ENCODE results near the gene CALM1.

The CALM1 gene

DNA sequence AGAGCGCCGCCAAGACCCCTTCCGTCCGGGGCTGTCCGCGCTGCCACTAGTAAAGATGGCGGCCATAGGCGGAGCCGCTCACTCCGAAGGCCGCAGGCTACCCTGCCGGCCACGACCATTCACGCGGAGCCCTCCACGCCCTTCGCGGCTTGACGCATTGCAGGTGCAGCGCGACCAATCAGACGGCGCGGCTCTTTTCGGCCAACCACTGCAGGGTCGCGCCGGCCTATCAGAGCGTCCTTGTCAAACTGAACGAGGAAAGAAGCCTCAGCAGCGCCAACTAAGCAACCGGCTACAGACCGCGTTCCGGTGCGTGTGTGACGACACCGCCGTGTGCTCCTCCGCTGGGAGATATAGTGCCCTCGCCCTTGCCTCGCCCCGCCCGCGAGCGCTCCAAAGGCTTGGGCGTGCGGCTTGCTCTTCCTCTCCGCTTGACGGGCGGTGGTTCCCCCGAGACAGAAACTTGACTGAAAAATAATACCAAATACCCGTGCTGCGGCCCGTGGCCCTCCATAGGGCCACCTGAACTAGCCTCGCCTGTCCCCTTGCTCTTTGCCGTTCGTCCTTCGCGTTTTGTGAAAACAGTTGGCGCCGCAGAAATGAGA is 13.6 kb upstream of the CALM1 start:
- H3K27me3 ChIP-seq (ENCODE audit: control insufficient read depth, low read length), result no peaks in the 10 kb centered on the region
- peak overlapping the region; percentile 84 for H3K4me3 ChIP-seq (ENCODE audit: low read length)
- no peaks in the 10 kb centered on the region for H3K79me2 ChIP-seq (ENCODE audit: control insufficient read depth, low read length)
- H4K20me1 ChIP-seq (ENCODE audit: control insufficient read depth, insufficient read depth, low read depth, low read length), result no peaks in the 10 kb centered on the region
- 0 out of 2 replicates have a peak, but pooled peaks cover 3% of the 10 kb centered on the region for H3F3A ChIP-seq (ENCODE audit: control insufficient read depth, insufficient read depth)
- H3K4me2 ChIP-seq (ENCODE audit: low read length), result peak overlapping the region; percentile 95
- H3K27ac ChIP-seq (ENCODE audit: low read depth, low read length), result peak overlapping the region; percentile 81
- no peaks in the 10 kb centered on the region for H3K36me3 ChIP-seq (ENCODE audit: control insufficient read depth, low read length)
- peaks cover 27% of the 10 kb centered on the region for H3K4me1 ChIP-seq (ENCODE audit: control insufficient read depth, low read length)
- no peaks in the 10 kb centered on the region for H3K9me2 ChIP-seq (replicated peaks; ENCODE audit: control insufficient read depth, low read length)
- no peak for TF ChIP-seq CTCF (IDR thresholded peaks at IDR 0.05; ENCODE audit: low read depth, low read length, poor library complexity, severe bottlenecking)
- TF ChIP-seq EZH2phosphoT487 (IDR thresholded peaks at IDR 0.05; ENCODE audit: borderline replicate concordance, low read length), result no peak
- H3K9me3 ChIP-seq (ENCODE audit: control insufficient read depth, insufficient read depth, low read length), result no peaks in the 10 kb centered on the region

DNA sequence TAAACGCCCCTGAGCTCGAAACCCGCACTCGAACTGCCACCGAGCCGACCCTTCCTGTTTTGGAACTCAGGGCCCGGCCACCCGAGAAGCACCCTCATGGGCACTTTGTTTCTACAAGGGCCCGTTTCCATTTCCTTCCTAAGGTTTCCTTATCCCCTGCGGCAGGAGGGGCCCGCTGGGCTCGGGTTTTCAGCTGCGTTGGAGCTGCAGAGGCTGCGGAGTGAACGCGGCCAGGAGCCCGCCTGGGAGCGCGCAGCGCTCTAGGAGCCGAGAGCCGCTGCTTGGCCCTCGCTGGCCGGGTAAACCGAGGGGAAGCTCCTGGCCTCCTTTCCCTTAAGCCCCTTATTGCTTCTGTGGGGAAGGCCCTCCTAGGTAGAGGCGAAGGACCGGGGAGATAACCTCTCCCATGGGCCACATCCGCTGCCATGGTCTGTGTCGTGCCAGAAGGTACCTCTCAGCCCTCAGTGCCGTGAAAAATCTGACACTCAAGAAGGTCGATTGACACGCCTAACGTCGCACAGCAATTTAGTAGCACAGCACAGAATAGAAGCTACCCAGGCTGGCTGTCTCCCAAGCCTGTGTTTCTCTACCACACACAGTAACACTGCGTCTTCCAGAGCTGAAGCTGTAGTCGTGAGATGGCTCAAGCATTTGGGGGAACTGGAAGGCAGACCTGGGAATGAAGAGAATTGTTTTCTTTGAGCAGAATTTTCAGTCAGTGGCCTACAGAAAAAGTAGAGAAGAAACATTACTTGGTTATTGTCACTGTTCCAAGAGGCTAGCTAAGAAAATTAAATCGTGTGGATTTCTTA is 12.9 kb upstream of the CALM1 start:
- H3K79me2 ChIP-seq (ENCODE audit: control insufficient read depth, low read length), result no peaks in the 10 kb centered on the region
- no peaks in the 10 kb centered on the region for H4K20me1 ChIP-seq (ENCODE audit: control insufficient read depth, insufficient read depth, low read depth, low read length)
- H3F3A ChIP-seq (ENCODE audit: control insufficient read depth, insufficient read depth), result 0 out of 2 replicates have a peak, but pooled peaks cover 3% of the 10 kb centered on the region
- H3K27me3 ChIP-seq (ENCODE audit: control insufficient read depth, low read length), result no peaks in the 10 kb centered on the region
- H3K27ac ChIP-seq (ENCODE audit: low read depth, low read length), result peak overlapping the region; percentile 73
- H3K4me2 ChIP-seq (ENCODE audit: low read length), result peak overlapping the region; percentile 95
- peak overlapping the region; percentile 84 for H3K4me3 ChIP-seq (ENCODE audit: low read length)
- H3K4me1 ChIP-seq (ENCODE audit: control insufficient read depth, low read length), result peaks cover 27% of the 10 kb centered on the region
- H3K9me3 ChIP-seq (ENCODE audit: control insufficient read depth, insufficient read depth, low read length), result no peaks in the 10 kb centered on the region
- no peaks in the 10 kb centered on the region for H3K36me3 ChIP-seq (ENCODE audit: control insufficient read depth, low read length)
- H3K9me2 ChIP-seq (replicated peaks; ENCODE audit: control insufficient read depth, low read length), result no peaks in the 10 kb centered on the region
- no peak for TF ChIP-seq EZH2phosphoT487 (IDR thresholded peaks at IDR 0.05; ENCODE audit: borderline replicate concordance, low read length)

GRCh38 chr14:90384543-90384911 is 12.3 kb upstream of the CALM1 start:
- H3K36me3 ChIP-seq (ENCODE audit: control insufficient read depth, low read length), result no peaks in the 10 kb centered on the region
- no peaks in the 10 kb centered on the region for H3K9me2 ChIP-seq (replicated peaks; ENCODE audit: control insufficient read depth, low read length)
- H3K27ac ChIP-seq (ENCODE audit: low read depth, low read length), result no peak overlapping the region
- H3K79me2 ChIP-seq (ENCODE audit: control insufficient read depth, low read length), result no peaks in the 10 kb centered on the region
- 0 out of 2 replicates have a peak, but pooled peaks cover 3% of the 10 kb centered on the region for H3F3A ChIP-seq (ENCODE audit: control insufficient read depth, insufficient read depth)
- H4K20me1 ChIP-seq (ENCODE audit: control insufficient read depth, insufficient read depth, low read depth, low read length), result no peaks in the 10 kb centered on the region
- H3K27me3 ChIP-seq (ENCODE audit: control insufficient read depth, low read length), result no peaks in the 10 kb centered on the region
- no peaks in the 10 kb centered on the region for H3K9me3 ChIP-seq (ENCODE audit: control insufficient read depth, insufficient read depth, low read length)
- peaks cover 27% of the 10 kb centered on the region for H3K4me1 ChIP-seq (ENCODE audit: control insufficient read depth, low read length)
- H3K4me2 ChIP-seq (ENCODE audit: low read length), result peak overlapping the region; percentile 95
- peak overlapping the region; percentile 84 for H3K4me3 ChIP-seq (ENCODE audit: low read length)
- TF ChIP-seq EZH2phosphoT487 (IDR thresholded peaks at IDR 0.05; ENCODE audit: borderline replicate concordance, low read length) (no peak), CTCF (IDR thresholded peaks at IDR 0.05; ENCODE audit: low read depth, low read length, poor library complexity, severe bottlenecking) (no peak)

GRCh38 chr14:90386321-90386720 is 10.5 kb upstream of the CALM1 start:
- 0 out of 2 replicates have a peak, but pooled peaks cover 3% of the 10 kb centered on the region for H3F3A ChIP-seq (ENCODE audit: control insufficient read depth, insufficient read depth)
- TF ChIP-seq EZH2phosphoT487 (IDR thresholded peaks at IDR 0.05; ENCODE audit: borderline replicate concordance, low read length) (no peak), CTCF (IDR thresholded peaks at IDR 0.05; ENCODE audit: low read depth, low read length, poor library complexity, severe bottlenecking) (no peak)
- peaks cover 24% of the 10 kb centered on the region for H3K4me1 ChIP-seq (ENCODE audit: control insufficient read depth, low read length)
- H3K79me2 ChIP-seq (ENCODE audit: control insufficient read depth, low read length), result no peaks in the 10 kb centered on the region
- H4K20me1 ChIP-seq (ENCODE audit: control insufficient read depth, insufficient read depth, low read depth, low read length), result no peaks in the 10 kb centered on the region
- no peaks in the 10 kb centered on the region for H3K9me2 ChIP-seq (replicated peaks; ENCODE audit: control insufficient read depth, low read length)
- no peaks in the 10 kb centered on the region for H3K36me3 ChIP-seq (ENCODE audit: control insufficient read depth, low read length)
- H3K4me3 ChIP-seq (ENCODE audit: low read length), result no peak overlapping the region
- H3K27ac ChIP-seq (ENCODE audit: low read depth, low read length), result no peak overlapping the region
- H3K9me3 ChIP-seq (ENCODE audit: control insufficient read depth, insufficient read depth, low read length), result no peaks in the 10 kb centered on the region
- no peak overlapping the region for H3K4me2 ChIP-seq (ENCODE audit: low read length)
- H3K27me3 ChIP-seq (ENCODE audit: control insufficient read depth, low read length), result no peaks in the 10 kb centered on the region
